HepG2 (cell line): Measurements from ENCODE around the gene CDCA5. TPM values are rescaled to one million over a fixed set of nuclear protein-coding genes. Genes with fewer than 3 reads are reported as not detected.

ENCODE experiments used
- ATAC-seq: fragments of 200-7000 bp; cut with Tn5 transposase; 3 replicates; pipeline ENCODE4 v1.9.1; 2020; ENCODE audit warnings: mild to moderate bottlenecking, moderate library complexity
- BruUV-seq: library from RNA; stranded (reverse); fragments of 400-500 nt; replicated peaks from 2 replicates; lab custom pipeline; 2021; lab: Mats Ljungman, UMichigan
- CTCF ChIA-PET: fragments of 300-600 bp; formaldehyde crosslinking; extraction: SDS; loops from one replicate; lab custom pipeline; 2021; ENCODE audit warnings: low total read pairs, inconsistent platforms, low intra/inter-chr PET ratio; lab: Yijun Ruan, JAX
- POLR2A ChIA-PET: fragments of 350-600 bp; sonication (Branson Sonifier 250); formaldehyde crosslinking; loops from one replicate; lab custom pipeline; 2020; ENCODE audit warnings: antibody characterized with exemption, inconsistent platforms; lab: Yijun Ruan, JAX
- DNase-seq: peaks from one replicate; pipeline ENCODE4 v3.0.0-alpha.2; 2015; ENCODE audit warnings: low spot score
- FAIRE-seq: peaks from 3 replicates; lab custom pipeline; 2011; peaks lifted over from hg19 to GRCh38; lab: Jason Lieb, UNC
- H2AFZ ChIP-seq: one replicate; pipeline ENCODE4 v1.6.1; 2011; ENCODE audit warnings: low read length, inconsistent platforms
- H3K27ac ChIP-seq: fragments of 300-600 bp; 3 replicates; pipeline ENCODE4 v1.8.0; 2011; ENCODE audit warnings: mixed run types, mild to moderate bottlenecking, mixed read lengths, low read length, inconsistent platforms; ENCODE audit not compliant: insufficient read depth; ENCODE audit errors: extremely low read length
- H3K27me3 ChIP-seq, 2 experiments: fragments of 200-600 bp in 1 of 2; 2 replicates in 1 of 2; 3 replicates in 1 of 2; pipeline versions ENCODE4 v1.6.0 to v1.8.0; 2011; ENCODE audit warnings: low read length in 2 of 2, mild to moderate bottlenecking in 2 of 2, moderate library complexity in 2 of 2, inconsistent platforms in 1 of 2; ENCODE audit not compliant: insufficient read depth in 2 of 2, control insufficient read depth in 1 of 2
- H3K36me3 ChIP-seq, 2 experiments: fragments of 200-600 bp in 1 of 2; replicated peaks in 1 of 2; 2 replicates in 1 of 2; 3 replicates in 1 of 2; pipeline versions ENCODE4 v1.5.1 to v1.8.0; 2011; ENCODE audit warnings: low read length in 2 of 2, inconsistent platforms in 1 of 2; ENCODE audit not compliant: insufficient read depth in 2 of 2, control insufficient read depth in 1 of 2
- H3K4me1 ChIP-seq: 2 replicates; pipeline ENCODE4 v1.5.1; 2012; ENCODE audit warnings: low read length, inconsistent platforms; ENCODE audit not compliant: insufficient read depth
- H3K4me2 ChIP-seq: 2 replicates; pipeline ENCODE4 v1.6.0; 2011; ENCODE audit warnings: low read depth, low read length, inconsistent platforms
- H3K4me3 ChIP-seq, 3 experiments: fragments of 200-600 bp in 1 of 3; sonication (generic), shearing (Covaris generic) in 1 of 3; replicated peaks in 1 of 3; 2 replicates each; pipeline ENCODE4 v1.5.1; 2011 to 2016; ENCODE audit warnings: low read length in 3 of 3, inconsistent platforms in 2 of 3, low read depth in 2 of 3, mild to moderate bottlenecking in 2 of 3, control low read depth in 1 of 3, mixed read lengths in 1 of 3; ENCODE audit not compliant: insufficient read depth in 1 of 3
- H3K79me2 ChIP-seq: one replicate; pipeline ENCODE4 v1.6.1; 2011; ENCODE audit warnings: low read length, inconsistent platforms; ENCODE audit not compliant: insufficient read depth
- H3K9ac ChIP-seq: 2 replicates; pipeline ENCODE4 v1.6.0; 2011; ENCODE audit warnings: mild to moderate bottlenecking, low read depth, low read length, inconsistent platforms; ENCODE audit not compliant: insufficient read depth
- H3K9me3 ChIP-seq: 2 replicates; pipeline ENCODE4 v1.5.1; 2012; ENCODE audit warnings: mild to moderate bottlenecking, low read length
- H4K20me1 ChIP-seq: 2 replicates; pipeline ENCODE4 v1.6.0; 2011; ENCODE audit warnings: inconsistent platforms, mild to moderate bottlenecking, low read length, moderate library complexity; ENCODE audit not compliant: insufficient read depth
- GLI4 ChIP-seq: sonication (generic); formaldehyde crosslinking; IDR thresholded peaks from 2 replicates; pipeline ENCODE4 v1.5.1; 2020; ENCODE audit warnings: missing genetic modification reagents, mild to moderate bottlenecking, moderate library complexity, borderline replicate concordance
- HMG20A ChIP-seq: IDR thresholded peaks from 2 replicates; pipeline ENCODE4 v1.6.1; 2016; ENCODE audit warnings: borderline replicate concordance
- THAP11 ChIP-seq: IDR thresholded peaks from 2 replicates; pipeline ENCODE4 v1.6.1; 2016; ENCODE audit warnings: missing biosample characterization, missing genetic modification reagents
- WGBS: methylation state at CpG from one replicate; pipeline ENCODE4 v1.1.6; 2017; ENCODE audit warnings: low lambda C conversion rate; 5-methylcytosine and 5-hydroxymethylcytosine counted together
- in situ Hi-C: cut with HindIII; loops from 2 replicates; pipeline ENCODE4 v1.10.0; 2017; ENCODE audit warnings: low pct_unique_long_range_greater_than_20kb; ENCODE audit not compliant: extremely low pct_ligation_motif_present
- intact Hi-C: fragments of 100-400 bp; cut with micrococcal nuclease; formaldehyde crosslinking; loops from one replicate; pipeline ENCODE4 v1.10.0; 2022; ENCODE audit not compliant: unreplicated experiment
- polyA plus RNA-seq, 8 experiments: library from polyadenylated mRNA; depleted of rRNA in 3 of 8; stranded (reverse) in 7 of 8; unstranded in 1 of 8; fragments of >200 nt; fragmentation: Illumina TruSeq in 4 of 8; extraction: Trizol in 4 of 8; gene quantifications; 2 replicates each; pipeline versions ENCODE4 v1.2.1 to v1.2.3, GENCODE V29; 2011 to 2016; ENCODE audit warnings: low read depth in 4 of 8, missing spikeins in 1 of 8, mixed read lengths in 1 of 8; ENCODE audit not compliant: insufficient read depth in 1 of 8
- total RNA-seq, 5 experiments: library from RNA; depleted of rRNA; stranded (reverse); fragments of >200 nt; fragmentation: Illumina TruSeq; extraction: Trizol; gene quantifications; 2 replicates each; pipeline ENCODE4 v1.2.3, GENCODE V29; 2016; ENCODE audit warnings: low read depth in 1 of 5
- TF ChIP-seq, protein P1 (sequence below): sonication (generic); formaldehyde crosslinking; IDR thresholded peaks from 2 replicates; pipeline ENCODE4 v1.4.0; 2020; ENCODE audit warnings: mild to moderate bottlenecking, missing genetic modification reagents, borderline replicate concordance
- TF ChIP-seq, protein P2 (sequence below): sonication (generic); formaldehyde crosslinking; IDR thresholded peaks from 2 replicates; pipeline ENCODE4 v1.5.1; 2020; ENCODE audit warnings: mild to moderate bottlenecking, moderate library complexity, missing genetic modification reagents
- TF ChIP-seq, protein P3 (sequence below): sonication (generic); formaldehyde crosslinking; IDR thresholded peaks from 2 replicates; pipeline ENCODE4 v1.8.1; 2022; ENCODE audit warnings: mild to moderate bottlenecking, missing genetic modification reagents
- TF ChIP-seq, protein P4 (sequence below): sonication (generic); formaldehyde crosslinking; IDR thresholded peaks from 2 replicates; pipeline ENCODE4 v1.4.0; 2020; ENCODE audit warnings: missing genetic modification reagents, borderline replicate concordance

Gene CDCA5
- total and polyA plus RNA-seq, 2 of the 13 experiments (the other 11 are each of a cell fraction or from before 2014, with no cell fraction given) = 13.5 to 50.6 TPM

DNA sequence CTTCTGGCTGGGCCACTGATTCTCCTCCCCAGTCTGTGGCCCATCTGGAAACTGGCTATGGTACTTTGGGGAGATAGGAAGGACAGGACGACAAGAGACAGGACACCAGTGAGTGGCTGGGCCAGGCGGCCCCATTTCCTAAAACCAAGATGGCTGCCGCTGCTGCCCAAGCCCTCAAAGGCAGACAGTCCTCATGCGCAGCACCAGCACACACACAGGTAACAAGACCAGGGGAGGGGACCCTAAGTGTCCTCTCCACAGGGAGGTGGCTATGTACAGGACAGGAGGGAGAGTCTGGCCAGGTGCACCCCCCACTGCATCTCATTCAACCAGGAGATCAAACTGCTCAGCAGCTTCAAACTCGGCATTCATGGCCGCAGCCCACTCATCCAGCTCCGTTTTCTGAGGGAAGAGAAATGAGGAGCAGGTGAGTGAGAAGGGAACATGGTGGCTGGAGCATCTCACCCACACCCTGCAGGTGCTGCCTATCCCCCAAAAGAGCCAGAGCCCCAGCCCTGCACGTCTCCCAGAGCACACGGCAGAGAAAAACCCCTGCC, 5.0 kb downstream of the CDCA5 start (continued):
- TF ChIP-seq, protein P1, sequence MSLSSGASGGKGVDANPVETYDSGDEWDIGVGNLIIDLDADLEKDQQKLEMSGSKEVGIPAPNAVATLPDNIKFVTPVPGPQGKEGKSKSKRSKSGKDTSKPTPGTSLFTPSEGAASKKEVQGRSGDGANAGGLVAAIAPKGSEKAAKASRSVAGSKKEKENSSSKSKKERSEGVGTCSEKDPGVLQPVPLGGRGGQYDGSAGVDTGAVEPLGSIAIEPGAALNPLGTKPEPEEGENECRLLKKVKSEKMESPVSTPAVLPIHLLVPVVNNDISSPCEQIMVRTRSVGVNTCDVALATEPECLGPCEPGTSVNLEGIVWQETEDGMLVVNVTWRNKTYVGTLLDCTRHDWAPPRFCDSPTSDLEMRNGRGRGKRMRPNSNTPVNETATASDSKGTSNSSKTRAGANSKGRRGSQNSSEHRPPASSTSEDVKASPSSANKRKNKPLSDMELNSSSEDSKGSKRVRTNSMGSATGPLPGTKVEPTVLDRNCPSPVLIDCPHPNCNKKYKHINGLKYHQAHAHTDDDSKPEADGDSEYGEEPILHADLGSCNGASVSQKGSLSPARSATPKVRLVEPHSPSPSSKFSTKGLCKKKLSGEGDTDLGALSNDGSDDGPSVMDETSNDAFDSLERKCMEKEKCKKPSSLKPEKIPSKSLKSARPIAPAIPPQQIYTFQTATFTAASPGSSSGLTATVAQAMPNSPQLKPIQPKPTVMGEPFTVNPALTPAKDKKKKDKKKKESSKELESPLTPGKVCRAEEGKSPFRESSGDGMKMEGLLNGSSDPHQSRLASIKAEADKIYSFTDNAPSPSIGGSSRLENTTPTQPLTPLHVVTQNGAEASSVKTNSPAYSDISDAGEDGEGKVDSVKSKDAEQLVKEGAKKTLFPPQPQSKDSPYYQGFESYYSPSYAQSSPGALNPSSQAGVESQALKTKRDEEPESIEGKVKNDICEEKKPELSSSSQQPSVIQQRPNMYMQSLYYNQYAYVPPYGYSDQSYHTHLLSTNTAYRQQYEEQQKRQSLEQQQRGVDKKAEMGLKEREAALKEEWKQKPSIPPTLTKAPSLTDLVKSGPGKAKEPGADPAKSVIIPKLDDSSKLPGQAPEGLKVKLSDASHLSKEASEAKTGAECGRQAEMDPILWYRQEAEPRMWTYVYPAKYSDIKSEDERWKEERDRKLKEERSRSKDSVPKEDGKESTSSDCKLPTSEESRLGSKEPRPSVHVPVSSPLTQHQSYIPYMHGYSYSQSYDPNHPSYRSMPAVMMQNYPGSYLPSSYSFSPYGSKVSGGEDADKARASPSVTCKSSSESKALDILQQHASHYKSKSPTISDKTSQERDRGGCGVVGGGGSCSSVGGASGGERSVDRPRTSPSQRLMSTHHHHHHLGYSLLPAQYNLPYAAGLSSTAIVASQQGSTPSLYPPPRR = no peak
- TF ChIP-seq GLI4 (CRISPR knock-in tag) = no peak

DNA sequence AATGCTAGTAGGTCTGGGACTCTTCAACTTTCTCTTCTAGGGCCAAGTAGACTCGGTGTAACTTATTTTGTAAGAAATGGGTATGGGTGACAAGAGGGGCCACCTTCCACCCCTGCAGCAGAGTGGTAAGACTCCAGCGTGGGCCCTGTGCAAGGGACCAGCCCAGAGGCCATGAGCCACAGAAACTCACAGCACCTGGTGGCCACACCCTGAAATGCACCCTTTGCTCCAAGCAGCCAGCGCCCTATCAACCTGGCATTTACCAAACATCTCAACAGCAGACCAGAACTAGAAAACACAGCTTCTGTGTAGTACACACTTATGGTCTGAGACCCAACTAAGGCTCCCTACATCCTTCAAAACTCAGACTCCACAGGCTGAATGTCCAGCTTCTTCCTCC, 5.7 kb downstream of the CDCA5 start:
- no peaks in the 10 kb centered on the region for H4K20me1 ChIP-seq
- no TSS peak for BruUV-seq
- H3K4me2 ChIP-seq = peak overlapping the region; percentile 5; the same call in 1 of the 2 replicates
- ChIA-PET CTCF (interaction anchor here (0.8 to 2.3 kb wide), 3 partner anchors 50 to 65 kb away, joined by 5 to 17 read pairs (median 6); partner anchors contain the start of genes ARL2 and SNX15), POLR2A (no interaction called here)
- H3K27ac ChIP-seq = peak overlapping the region; percentile 27
- H3K36me3 ChIP-seq = peaks cover 11 to 27% of the 10 kb centered on the region in 2 experiments
- H3K9ac ChIP-seq = no peak overlapping the region
- peaks cover 33% of the 10 kb centered on the region for H3K4me1 ChIP-seq
- ATAC-seq (peak; percentile 94), FAIRE-seq (peak; percentile 79), DNase-seq (peak; percentile 49)
- intact Hi-C loops (loop anchor here (2.0 to 5.0 kb wide), 2 partner anchors 51 to 63 kb away; partner anchors contain the start of genes ARL2 and SNX15), in situ Hi-C loops (no loop called here)
- H3K79me2 ChIP-seq = peaks cover 22% of the 10 kb centered on the region
- no peaks in the 10 kb centered on the region for H3K9me3 ChIP-seq
- WGBS = 50% methylated on average over 1 of the region's 3 CpGs
- H3K27me3 ChIP-seq = no peaks in the 10 kb centered on the region
- no peak overlapping the region for H2AFZ ChIP-seq
- H3K4me3 ChIP-seq = no peak overlapping the region
- TF ChIP-seq, protein P2, sequence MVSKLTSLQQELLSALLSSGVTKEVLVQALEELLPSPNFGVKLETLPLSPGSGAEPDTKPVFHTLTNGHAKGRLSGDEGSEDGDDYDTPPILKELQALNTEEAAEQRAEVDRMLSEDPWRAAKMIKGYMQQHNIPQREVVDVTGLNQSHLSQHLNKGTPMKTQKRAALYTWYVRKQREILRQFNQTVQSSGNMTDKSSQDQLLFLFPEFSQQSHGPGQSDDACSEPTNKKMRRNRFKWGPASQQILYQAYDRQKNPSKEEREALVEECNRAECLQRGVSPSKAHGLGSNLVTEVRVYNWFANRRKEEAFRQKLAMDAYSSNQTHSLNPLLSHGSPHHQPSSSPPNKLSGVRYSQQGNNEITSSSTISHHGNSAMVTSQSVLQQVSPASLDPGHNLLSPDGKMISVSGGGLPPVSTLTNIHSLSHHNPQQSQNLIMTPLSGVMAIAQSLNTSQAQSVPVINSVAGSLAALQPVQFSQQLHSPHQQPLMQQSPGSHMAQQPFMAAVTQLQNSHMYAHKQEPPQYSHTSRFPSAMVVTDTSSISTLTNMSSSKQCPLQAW (CRISPR knock-in tag) = 0 out of 2 replicates have a peak, but pooled peaks have one; percentile 48
- TF ChIP-seq THAP11 (0 out of 2 replicates have a peak, but pooled peaks have one; percentile 18), HMG20A (no peak)
- TF ChIP-seq, protein P3, sequence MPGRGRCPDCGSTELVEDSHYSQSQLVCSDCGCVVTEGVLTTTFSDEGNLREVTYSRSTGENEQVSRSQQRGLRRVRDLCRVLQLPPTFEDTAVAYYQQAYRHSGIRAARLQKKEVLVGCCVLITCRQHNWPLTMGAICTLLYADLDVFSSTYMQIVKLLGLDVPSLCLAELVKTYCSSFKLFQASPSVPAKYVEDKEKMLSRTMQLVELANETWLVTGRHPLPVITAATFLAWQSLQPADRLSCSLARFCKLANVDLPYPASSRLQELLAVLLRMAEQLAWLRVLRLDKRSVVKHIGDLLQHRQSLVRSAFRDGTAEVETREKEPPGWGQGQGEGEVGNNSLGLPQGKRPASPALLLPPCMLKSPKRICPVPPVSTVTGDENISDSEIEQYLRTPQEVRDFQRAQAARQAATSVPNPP = no peak
- TF ChIP-seq, protein P4, sequence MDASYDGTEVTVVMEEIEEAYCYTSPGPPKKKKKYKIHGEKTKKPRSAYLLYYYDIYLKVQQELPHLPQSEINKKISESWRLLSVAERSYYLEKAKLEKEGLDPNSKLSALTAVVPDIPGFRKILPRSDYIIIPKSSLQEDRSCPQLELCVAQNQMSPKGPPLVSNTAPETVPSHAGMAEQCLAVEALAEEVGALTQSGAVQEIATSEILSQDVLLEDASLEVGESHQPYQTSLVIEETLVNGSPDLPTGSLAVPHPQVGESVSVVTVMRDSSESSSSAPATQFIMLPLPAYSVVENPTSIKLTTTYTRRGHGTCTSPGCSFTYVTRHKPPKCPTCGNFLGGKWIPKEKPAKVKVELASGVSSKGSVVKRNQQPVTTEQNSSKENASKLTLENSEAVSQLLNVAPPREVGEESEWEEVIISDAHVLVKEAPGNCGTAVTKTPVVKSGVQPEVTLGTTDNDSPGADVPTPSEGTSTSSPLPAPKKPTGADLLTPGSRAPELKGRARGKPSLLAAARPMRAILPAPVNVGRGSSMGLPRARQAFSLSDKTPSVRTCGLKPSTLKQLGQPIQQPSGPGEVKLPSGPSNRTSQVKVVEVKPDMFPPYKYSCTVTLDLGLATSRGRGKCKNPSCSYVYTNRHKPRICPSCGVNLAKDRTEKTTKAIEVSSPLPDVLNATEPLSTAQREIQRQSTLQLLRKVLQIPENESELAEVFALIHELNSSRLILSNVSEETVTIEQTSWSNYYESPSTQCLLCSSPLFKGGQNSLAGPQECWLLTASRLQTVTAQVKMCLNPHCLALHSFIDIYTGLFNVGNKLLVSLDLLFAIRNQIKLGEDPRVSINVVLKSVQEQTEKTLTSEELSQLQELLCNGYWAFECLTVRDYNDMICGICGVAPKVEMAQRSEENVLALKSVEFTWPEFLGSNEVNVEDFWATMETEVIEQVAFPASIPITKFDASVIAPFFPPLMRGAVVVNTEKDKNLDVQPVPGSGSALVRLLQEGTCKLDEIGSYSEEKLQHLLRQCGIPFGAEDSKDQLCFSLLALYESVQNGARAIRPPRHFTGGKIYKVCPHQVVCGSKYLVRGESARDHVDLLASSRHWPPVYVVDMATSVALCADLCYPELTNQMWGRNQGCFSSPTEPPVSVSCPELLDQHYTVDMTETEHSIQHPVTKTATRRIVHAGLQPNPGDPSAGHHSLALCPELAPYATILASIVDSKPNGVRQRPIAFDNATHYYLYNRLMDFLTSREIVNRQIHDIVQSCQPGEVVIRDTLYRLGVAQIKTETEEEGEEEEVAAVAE (CRISPR knock-in tag) = no peak
